Activated CD4-positive, alpha-beta T cell treated with anti-CD3 and anti-CD28 coated beads, Interleukin-2, amount 50 U/mL, for 48 hours (primary cell): ENCODE data around the gene PYGB.
"Not testable (repeated sequence)": the region's sequence is repeated elsewhere in the genome, so short reads cannot be mapped to it uniquely, and the experiment has no call there.

Source experiments
- DNase-seq, 2 experiments: peaks; one replicate each; pipeline ENCODE4 v3.0.0-alpha.2; 2020

Gene PYGB

GRCh38 chr20:25296094-25297093 lies 48.5 kb downstream of the PYGB start:
- DNase-seq, result peak; percentile 22 to 35

DNA sequence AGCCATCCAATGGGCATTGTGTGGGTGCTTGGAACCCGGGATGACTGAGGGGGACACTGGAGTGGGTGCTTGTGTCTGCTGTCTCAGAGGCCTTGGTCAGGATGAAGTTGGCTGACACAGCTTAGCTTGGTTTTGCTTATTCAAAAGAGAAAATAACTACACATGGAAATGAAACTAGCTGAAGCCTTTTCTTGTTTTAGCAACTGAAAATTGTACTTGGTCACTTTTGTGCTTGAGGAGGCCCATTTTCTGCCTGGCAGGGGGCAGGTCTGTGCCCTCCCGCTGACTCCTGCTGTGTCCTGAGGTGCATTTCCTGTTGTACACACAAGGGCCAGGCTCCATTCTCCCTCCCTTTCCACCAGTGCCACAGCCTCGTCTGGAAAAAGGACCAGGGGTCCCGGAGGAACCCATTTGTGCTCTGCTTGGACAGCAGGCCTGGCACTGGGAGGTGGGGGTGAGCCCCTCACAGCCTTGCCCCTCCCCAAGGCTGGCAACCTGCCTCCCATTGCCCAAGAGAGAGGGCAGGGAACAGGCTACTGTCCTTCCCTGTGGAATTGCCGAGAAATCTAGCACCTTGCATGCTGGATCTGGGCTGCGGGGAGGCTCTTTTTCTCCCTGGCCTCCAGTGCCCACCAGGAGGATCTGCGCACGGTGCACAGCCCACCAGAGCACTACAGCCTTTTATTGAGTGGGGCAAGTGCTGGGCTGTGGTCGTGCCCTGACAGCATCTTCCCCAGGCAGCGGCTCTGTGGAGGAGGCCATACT lies 49.4 kb downstream of the PYGB start:
- DNase-seq, result no peak

DNA sequence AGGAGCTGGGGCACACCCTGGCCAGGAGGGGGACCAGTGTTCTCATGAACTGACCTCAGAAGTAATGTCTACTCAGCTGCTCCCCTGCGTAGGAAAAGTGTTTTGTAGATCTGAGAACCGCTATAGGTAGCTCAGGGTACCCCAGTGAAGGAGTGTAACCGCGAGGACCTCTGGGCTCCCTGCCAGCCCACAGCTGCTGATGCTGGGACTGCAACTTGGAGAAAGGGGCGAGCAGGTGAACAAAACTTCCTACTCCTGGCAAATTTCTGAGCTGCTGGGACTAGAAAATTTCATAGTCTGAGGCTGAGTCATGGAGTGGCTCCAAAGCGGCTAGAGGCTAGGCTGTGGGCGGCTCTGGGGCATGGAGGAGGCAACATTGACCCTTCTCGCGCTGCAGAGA lies 51.9 kb downstream of the PYGB start:
- DNase-seq, result no peak

DNA sequence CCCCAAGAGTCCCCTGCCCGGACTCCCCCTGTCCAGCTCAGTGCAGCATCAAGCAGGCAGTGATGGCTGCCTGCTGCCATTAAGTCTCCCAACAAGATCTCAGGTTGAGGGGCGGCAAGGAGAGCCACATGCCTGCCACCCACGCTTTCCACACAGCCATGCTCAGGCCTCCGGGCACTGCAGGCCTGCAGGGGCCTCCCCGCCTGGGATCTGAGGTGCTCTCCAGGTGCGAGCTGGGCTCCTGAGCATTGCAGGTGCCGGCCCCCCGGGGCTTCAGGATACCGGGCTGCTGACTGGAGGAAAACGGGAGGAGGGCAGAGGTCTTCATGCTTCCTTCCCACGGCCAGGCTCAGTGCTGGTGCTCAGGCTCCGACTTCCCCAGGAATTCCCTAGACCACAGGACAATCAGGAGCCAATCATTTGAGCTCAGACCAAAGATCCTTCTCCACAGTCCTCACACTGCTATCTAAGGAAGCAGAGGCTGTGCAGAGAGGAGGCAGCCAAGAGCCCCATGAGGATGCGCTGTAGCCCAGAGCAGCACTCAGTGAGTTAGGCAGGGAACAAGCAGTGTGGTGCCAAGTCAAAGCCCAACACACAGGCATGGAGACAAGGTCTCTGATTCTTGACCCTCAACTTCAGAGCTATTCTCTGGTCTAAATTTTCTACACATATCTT lies 52.7 kb downstream of the PYGB start:
- no peak for DNase-seq

GRCh38 chr20:25301357-25301920 lies 53.6 kb downstream of the PYGB start:
- DNase-seq, result no peak

DNA sequence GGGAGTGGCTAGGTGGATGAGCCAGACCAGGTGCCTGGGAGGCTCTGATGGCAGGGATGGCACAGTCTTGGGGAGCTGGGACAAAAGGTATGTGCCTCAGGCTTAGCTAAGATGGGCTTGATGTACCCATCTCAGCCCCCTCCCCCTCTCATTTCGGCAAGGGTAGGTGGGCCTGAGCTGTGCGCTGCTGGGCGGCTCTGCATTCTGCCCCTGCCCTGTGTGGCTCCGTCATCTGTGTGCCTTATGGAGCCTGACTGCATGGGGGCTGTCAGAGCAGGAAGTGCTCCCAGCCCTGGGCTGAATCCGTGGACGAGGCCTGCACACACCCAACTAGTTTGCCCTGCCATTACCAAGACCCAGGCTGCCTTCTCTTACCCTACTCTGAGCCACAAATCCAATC lies 54.7 kb downstream of the PYGB start:
- DNase-seq, result no peak

DNA sequence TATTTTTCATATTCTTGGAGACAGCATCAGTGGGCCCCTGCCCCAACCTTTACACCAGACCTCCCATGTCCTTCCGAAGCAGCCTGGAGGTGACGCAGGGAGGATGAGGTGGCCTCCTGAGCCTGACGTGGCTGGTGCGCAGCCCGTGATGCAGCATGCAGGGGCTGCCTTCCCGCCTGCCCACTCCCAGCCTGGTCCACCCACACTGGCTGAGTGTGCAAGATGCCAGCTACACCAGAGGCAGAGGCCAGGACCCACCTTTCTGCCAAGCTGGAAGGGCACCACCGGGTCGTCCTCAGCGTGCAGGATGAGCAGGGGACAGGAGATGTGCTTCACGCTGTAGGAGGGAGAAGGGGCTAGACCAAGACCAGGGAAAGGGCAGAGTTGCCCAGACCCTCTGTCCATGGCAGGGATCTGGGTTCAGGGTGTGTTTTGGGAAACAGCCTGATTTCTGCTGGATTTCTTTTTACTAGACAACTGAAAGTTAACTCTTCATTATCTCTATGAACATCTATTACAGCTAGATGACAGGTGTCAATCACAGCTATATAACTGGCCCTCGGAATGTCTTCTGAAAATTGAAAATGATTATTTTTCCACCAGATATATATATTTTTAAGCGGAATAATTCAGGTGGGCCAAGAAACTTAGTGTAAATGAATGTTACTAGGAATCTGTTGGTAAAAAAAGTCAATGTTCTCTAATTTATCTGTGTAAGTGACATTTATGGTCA lies 55.6 kb downstream of the PYGB start:
- no peak for DNase-seq

DNA sequence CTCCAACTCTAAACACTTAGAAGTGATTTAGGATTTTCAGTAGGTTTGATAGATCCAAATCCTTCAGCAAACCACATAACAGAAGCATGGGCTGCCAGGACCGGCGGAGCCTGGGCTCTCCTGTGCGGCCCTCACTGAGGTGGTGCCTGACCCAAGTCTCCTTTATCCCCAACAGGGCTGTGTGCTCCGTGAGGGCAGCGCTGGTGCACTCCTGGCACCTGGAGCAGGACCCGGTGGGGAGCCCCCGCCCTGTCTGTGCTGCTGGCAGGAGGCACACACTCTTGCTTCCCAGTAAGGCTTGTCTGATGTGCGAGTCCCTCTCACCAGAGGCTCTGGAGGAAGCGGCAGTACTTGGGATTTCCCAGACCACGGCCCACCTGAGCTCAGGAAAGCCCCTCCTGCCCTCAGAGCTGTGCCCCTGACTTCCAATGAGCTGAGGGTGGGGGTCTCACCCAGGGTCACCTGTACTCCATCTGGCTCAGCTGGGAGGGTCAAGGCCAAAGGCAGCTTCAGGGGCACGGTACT lies 56.2 kb downstream of the PYGB start:
- DNase-seq, result no peak

DNA sequence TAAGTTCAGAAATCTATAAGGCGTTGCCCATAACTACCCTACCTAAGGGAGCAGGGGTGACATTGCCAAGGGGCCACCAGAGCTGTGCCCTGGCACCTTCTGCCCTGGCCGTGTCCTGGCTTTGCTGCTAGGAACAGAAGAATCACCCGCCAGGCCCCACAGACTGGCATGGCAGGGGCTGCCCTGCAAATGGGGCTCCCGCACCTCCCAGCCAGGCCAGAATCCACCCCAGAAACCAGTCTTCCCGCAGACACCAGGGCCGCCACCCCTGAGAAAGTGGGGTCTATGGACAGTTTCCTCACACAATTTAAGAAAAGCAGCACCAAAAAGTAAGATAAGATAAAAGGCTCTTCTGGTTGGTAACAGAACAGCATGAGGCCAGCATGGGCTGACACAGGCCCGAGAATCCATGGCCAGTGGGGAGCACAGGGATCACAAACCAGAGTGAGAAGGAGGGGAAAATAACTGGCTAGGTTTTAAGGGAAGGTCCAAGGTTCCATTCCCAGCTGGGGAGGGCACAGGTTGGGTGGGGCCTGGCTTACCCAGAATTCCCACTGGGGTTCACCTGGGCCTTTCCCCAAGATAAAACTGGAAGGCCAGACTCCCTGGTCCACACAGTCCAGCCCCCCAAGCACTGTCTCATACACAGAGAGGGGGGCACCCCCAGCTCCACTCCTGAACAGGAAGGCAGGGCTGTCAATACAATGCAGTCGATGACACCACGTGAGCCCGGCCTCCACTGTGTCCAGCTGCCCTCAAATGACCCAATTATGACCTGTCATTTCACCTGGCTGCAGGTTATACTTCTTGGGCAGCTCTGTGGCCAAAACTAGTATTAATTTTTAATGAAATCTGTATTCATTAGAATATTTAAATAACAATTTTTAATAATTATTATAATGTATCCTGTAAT lies 59.4 kb downstream of the PYGB start:
- no peak for DNase-seq

DNA sequence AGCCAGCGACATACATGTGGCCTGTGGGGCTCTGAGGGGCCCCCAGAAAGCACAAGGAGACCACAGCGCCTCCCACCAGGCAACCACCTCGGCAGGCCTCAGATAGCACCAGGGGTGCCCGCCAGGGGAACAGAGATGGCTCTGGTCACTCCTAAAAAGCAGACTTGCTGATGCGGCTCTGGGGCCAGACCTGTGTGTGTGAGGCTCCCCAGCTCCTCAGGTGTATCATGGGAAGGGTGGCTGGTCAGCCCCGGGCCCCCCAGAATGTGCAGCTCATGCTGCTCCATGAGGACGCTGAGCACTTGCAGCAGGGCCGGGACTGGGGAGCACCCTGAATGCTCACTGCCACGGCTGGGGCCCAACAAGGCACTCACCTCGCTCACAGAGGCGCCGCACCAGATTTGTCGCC lies 60.2 kb downstream of the PYGB start:
- no peak for DNase-seq

DNA sequence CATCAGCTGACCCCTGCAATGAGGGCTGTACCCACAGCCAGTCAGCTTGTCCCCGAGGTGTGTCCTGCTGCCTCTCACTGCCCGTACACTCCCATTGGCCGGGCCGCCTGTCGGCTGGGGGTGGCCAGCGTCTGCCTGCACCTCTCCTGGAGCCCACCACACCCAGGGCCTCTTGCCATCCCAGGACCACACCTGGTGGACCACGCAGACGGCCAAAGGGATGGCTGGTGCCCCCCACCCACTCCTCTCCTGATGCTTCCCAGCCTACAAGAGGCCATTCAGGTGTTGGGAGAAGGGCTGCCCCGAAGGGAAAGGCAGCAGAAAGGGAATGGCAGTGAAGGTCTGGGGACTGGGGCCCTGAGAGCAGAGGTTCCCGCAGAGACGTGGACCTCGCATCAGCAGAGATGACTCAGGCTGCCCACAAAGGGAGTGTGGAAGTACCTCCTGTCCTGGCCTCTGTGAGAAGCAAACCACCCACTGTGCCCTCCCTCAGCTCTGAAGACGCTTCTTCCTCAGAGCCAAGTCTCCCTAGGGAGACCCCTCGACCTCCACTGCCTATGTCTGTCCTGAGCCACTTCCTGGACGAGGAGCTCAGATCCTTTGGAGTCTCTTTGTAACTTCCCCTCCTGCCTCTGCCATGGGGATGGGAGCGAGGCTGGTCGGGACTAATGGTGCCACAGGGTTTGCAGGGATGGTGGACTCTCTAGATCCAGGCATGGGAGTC lies 60.9 kb downstream of the PYGB start:
- peak in 1 of 2 experiments; percentile 22 for DNase-seq

GRCh38 chr20:25309395-25310267 lies 61.7 kb downstream of the PYGB start:
- peak in 1 of 2 experiments; percentile 26 for DNase-seq

- DNase-seq, result peak; percentile 56 to 63
These were observed 62.5 kb downstream of the PYGB start for GRCh38 chr20:25310268-25310920.

DNA sequence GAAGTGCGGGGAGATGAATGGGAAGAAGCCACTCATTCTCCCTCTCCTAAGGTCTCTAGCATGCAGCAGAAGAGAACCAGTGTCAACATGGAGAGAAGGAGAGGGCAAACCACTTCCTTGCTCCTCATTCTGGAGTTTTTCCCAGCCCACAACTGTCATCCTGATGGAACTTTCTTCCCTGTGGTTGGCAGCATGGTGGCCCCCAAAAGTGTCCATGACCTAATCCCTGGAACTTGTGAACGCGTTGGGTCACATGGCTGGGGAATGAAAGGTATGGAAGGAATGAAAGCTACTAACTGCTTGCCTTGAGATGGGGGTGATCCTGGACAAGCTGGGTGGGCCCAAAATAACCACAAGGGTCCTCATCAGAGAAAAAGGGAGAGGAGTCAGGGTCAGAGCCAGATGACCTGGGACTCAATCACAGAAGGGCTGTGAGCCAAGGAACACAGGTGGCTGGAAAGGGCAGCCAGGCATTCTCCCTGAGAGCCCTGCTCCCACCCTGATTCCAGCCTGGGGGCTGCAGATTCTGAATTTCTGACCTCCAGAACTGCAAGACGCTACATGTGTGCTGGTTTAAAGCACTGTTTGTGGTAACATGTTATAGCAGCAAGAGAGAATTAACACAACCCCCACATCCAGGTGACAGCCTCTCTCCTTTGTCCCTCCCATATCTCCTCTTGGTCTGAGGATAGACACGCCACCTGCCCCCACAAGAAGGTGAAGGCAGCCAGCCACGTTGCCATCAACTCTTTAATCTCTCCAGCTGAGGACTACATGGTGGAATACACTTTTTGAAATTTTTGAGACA lies 63.2 kb downstream of the PYGB start:
- no peak for DNase-seq

DNA sequence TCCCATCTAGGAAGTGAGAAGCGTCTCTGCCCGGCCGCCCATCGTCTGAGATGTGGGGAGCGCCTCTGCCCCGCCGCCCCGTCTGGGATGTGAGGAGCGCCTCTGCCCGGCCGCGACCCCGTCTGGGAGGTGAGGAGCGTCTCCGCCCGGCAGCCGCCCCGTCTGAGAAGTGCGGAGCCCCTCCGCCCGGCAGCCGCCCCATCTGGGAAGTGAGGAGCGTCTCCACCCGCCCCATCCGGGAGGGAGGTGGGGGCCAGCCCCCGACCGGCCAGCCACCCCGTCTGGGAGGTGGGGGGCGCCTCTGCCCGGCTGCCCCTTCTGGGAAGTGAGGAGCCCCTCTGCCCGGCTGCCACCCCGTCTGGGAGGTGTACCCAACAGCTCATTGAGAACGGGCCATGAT lies 64.8 kb downstream of the PYGB start:
- DNase-seq, result not testable (repeated sequence)

DNA sequence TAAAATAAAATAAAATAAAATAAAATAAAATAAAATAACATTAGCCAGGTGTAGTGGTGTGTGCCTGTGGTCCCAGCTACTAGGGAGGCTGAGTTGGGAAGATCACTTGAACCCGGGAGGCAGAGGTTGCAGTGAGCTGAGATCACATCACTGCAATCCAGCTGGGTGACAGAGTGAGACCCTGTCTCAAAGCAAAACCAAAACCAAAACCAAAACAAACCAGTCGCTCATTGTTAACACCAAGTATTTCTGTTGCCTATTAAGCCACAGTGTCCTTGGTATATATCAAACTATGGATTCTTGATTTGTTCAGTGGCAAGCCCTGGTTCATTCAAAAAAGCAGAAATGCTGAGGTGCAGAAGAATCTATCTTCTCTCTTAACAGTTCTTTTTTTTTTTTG lies 65.7 kb downstream of the PYGB start:
- no peak for DNase-seq
